ENCODE data around the gene IL2RA.

Gene IL2RA

DNA sequence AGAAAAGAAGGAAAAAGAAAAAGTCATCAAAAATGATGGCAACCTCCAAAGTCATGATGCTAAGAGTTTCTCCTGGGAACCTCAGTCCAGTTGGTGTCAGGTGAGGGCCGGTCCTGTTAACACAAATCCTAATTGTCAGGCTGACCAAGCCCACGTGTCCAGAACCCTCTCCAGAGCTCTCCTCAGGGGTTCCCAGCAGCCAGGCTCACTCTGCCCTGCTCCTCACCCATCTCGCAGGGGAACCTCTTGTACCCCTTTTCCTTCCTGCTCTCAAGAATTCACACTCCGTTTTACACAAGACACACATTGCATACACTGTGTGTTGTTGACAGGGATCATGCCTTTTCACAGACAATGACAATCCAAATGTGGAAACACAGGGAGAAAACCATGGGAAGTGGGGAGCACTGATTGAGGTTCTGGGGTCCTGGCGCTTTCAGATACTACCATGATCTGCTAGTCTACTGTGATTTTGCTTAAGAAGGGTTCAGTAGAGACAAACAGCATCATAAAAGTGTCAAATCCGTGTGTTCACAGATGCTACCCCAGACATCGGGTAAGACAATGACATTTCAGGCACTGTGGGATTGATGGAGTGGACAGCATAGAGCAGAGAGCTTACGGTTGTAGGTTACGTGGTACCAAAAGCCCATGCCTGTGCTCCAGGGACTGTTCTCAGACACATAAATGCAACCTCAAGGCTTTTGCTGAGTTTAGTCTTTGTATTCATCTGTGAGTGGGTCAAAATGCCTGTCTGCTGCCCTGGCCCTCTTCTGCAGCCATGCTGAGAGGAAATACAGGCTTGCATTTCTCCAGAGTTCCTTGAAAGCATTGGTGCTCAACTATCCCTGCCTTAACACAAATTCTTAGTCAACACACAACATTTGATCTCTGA lies 16.0 kb downstream of the IL2RA start:
- TF ChIP-seq, protein P1, sequence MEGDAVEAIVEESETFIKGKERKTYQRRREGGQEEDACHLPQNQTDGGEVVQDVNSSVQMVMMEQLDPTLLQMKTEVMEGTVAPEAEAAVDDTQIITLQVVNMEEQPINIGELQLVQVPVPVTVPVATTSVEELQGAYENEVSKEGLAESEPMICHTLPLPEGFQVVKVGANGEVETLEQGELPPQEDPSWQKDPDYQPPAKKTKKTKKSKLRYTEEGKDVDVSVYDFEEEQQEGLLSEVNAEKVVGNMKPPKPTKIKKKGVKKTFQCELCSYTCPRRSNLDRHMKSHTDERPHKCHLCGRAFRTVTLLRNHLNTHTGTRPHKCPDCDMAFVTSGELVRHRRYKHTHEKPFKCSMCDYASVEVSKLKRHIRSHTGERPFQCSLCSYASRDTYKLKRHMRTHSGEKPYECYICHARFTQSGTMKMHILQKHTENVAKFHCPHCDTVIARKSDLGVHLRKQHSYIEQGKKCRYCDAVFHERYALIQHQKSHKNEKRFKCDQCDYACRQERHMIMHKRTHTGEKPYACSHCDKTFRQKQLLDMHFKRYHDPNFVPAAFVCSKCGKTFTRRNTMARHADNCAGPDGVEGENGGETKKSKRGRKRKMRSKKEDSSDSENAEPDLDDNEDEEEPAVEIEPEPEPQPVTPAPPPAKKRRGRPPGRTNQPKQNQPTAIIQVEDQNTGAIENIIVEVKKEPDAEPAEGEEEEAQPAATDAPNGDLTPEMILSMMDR (IDR thresholded peaks at IDR 0.05): no peak

DNA sequence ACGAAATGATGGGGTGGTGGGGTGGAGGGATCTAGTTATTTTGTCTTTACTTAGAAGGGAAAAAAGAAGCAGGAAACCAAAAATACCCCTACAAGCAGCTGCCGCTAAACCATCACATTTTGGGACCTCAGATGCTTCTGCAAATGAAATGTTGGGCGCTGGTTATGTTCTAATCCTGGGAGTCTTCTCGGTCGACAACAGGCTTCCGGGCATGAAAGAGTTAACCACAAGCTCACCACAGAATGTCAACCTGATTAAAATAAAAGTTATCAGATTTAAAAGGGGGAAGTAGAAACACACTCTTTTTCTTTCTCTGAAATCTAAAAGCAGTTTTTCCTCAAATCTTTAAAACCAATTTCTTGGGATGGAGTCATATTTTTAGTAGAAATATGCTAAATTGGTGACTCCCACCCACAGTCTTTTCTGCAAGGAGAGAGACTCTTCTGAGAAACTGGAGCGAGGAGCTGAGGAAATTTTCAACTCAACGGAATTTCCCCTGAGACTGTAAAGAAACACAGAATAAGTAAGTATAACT lies 16.8 kb downstream of the IL2RA start:
- TF ChIP-seq, protein P1 (IDR thresholded peaks at IDR 0.05): no peak

DNA sequence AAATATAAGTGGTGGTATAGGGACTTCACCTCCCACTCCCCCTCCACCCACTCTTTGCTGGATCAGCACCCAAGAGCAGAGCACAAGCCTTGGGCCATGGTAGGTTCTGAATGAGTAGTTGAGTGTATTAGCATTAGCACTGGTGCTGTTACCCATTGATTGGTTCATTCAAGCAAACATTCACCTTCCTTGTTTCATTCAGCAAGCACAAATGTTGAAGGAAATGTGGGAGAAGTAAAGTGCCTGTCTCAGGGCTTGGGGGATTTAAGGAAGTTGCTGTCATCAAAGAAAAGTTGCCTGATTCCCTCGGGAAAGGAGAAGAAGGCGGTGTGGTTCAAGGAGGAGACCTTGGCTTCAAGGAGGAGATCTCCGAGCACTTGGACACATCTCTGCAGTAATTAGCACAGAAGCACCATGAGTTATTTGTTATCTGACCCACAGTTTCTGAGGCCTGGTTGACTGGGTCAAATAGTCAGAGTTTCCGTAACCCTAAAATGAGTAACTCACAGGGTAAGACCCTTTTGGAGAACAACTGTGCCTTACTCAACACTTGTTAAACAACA lies 17.3 kb downstream of the IL2RA start:
- TF ChIP-seq, protein P1 (IDR thresholded peaks at IDR 0.05): no peak

DNA sequence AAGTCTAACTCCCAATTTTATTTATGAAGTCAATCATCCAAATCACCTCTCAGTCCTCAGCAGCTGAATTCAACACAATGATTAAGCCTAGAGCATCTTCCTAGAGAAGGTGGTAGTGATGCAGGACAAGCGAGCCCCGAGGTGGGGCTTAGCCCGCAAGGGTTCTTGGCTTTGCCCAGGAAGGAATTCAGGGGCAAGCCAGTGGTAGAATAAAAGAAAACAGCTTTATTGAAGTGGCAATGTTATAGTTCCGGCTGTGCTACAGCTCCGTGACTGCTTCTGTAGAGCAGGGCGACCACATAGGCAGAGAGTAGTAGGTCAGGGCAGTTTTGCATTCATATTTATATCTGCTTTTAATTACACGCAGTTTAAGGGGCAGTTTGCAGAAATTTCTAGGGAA lies 18.1 kb downstream of the IL2RA start:
- TF ChIP-seq, protein P1 (IDR thresholded peaks at IDR 0.05): no peak

DNA sequence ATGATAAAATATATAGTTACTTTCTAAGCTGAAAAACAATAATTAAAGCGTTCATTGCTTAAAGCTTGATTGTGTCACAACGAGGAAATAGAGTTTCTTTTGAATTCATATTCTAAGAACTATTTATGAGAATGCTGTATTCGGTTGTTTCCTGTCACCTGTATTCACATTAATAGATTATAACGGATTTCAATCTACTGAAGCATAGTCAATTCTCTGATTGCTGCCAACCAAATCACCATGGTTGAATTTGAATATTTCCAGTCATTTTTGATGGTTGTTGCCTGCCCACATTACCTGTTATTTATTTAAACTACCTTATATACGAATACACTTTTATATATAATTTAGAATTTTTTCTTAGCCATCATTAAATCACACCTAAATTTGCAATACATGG lies 22.0 kb downstream of the IL2RA start:
- TF ChIP-seq, protein P1 (IDR thresholded peaks at IDR 0.05): no peak

DNA sequence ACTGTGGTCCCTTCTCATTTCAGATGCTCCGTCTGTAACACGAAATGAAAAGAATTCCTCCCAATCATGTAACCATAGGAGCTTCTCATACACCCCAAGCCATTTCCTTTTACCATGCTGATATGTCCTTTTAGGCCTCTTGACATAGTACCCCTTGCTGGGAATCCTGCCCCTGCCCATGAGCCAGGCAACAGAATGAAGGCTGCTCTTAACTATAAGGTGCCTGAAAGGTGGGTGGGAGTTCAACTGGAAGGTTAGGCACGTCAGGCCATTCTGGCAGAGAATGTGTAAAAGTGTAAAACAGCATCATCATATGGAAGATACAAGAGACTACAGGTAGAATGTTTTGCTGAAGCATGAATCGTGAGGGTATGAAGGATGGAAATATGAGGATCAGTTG lies 22.5 kb downstream of the IL2RA start:
- TF ChIP-seq, protein P1 (IDR thresholded peaks at IDR 0.05): no peak

DNA sequence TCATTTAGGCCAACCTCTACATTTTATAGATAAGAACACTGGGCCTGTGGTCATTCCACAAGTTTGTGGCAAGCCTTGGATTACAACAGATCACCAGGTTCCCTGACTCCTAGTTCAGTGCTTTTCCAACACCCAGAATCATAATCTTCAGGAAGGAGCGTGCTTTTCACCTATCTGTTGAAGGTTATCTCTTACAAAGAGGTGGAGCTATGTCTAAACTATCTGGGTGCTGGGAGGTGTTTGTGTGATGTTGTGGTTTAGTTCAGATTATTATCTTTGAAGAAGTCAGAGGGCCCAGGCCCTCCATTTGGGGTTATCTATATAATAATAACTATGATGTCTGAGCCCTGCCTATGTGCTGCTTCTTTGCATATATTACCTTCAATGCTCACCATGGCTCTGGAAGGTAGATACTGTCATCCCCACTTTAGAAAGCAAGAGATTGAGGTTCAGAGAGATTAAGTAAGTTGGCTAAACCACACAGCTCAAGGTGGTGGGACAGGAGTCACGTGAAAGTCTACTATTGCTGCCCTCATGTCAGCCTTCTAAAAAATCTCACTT lies 24.0 kb downstream of the IL2RA start:
- TF ChIP-seq, protein P1 (IDR thresholded peaks at IDR 0.05): no peak
